ENCODE results near the gene KCTD14. TPM values are rescaled to one million over a fixed set of nuclear protein-coding genes. Genes with fewer than 3 reads are reported as not detected.

The KCTD14 gene, protein sequence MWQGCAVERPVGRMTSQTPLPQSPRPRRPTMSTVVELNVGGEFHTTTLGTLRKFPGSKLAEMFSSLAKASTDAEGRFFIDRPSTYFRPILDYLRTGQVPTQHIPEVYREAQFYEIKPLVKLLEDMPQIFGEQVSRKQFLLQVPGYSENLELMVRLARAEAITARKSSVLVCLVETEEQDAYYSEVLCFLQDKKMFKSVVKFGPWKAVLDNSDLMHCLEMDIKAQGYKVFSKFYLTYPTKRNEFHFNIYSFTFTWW
- total RNA-seq = 0.50 and 0.72 TPM in 2 replicates

DNA sequence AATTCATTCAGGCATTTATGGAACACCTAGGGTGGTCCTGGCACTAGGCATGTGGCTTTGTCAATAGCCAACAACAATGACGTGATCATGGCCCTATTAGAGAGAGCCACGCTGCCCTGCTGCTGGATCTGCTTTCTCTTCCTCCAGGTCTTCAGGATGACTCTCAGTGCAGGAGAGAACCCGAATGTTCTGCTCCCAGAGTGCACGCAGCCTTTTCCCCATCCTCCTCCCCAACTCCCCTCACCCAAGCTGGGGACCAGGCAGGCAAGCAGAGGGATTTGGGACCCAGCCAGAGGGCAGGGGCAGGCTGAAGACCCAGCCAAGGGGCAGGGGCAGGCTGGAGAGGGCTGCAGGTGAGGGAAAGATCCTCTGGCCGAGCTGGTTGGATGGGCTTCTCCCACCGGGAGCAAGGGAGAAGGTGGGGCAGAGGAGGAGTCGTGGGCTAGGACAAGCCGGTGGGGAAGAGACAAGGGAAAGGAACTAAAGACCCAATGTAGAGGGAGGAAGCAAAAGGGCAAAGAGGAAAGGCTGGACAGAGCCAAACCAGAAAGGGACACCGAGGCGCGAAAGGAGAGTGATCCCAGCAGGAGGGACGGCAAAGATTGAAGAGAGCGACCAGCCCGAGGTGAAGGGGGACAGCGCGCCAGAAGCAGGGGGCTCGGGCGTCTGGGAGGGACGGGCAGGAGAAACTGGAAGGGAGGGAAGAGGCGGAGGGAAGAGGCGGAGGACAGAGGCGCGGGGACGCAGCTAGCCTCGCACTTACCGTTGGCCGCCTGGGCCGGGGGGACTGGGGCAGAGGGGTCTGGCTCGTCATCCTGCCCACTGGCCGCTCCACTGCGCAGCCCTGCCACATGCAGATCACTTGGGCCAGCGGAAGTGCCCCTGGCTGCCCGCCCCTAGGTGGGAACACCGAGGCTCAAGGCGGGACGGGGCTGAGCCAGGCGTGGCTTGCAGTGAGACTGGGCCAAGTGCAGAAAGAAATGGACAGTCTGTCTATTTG, at the start of gene KCTD14:
Gene KCTD14, minus strand, starts transcription at position 880 of the 1,000 bp plus-strand sequence. Its CDS starts 27 bp downstream, at position 853.

DNA sequence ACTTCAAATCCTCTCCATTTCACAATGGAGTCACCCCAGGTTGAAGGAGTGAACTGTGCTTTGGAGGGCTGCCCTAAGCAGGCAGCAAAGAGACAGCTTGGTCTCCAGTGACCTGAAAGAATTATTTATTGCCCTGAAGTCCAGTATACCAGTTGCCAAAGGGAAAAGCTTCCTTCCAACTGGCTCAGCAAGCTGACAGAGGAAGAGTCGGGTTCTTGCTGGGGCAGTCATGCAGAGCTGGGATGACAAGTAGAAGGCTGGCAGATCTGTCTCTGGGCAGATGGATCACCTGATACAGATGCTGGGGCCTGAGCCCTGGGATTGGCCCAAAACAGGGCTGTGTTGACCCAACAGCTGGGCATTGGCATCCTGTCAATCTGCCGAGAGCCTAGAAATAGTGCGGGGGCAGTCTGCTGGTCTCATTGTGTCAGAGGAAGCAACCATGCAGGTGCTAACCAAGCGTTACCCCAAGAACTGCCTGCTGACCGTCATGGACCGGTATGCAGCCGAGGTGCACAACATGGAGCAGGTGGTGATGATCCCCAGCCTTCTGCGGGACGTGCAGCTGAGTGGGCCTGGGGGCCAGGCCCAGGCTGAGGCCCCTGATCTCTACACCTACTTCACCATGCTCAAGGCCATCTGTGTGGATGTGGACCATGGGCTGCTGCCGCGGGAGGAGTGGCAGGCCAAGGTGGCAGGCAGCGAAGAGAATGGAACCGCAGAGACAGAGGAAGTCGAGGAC, 40.5 kb upstream of the KCTD14 start, which contains the start of gene THRSP:
Gene THRSP, plus strand, starts transcription at position 422 of the 742 bp plus-strand sequence. Its CDS starts 21 bp downstream, at position 443.

DNA sequence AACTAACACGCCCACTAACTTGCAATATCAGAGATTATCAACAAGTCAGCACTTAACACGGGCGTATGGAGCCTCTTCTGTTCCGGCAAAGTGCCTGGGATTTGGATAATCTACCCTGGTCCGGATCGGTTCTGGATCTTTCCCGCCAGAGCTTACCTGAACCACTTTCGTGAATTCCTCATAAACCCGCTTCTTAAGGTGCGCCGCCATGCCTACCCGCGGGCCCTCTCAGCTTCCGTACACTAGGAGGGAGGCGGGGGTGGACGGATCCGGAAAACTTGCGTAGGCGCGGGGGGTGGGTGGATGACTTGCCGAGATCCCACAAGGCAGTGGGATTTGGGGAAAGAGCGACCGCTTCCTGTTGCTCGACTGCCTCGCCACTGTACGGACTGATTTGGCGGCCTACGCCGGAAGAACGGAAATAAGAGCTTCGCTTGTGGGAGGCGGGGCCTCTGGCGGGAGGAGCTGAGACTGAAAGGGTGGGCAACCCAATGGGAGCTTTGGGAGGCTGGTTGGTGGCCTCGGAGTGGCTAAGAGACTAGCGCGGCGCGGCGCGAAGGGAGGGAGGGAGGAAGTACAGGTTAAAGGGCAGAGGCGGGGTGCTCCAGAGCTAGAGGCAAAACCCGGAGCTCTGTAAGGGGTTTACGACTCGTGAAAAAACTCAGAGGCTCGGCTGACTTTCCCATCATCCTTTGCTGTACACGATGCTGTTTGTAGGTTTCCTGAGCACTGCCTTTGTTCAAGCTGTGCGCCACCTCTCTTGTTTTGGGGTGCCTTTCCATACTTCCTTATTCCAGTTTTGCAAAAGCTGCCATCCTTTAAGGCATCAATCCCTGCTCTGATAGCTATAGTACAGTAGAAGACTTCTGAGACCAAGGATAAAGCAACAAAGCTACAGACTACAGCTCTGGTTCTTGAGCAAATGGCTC, 28.4 kb downstream of the KCTD14 start, which contains the start of gene INTS4:
Gene INTS4, minus strand, starts transcription at position 235 of the 929 bp plus-strand sequence. Its CDS starts 25 bp downstream, at position 210.

Other genes with a start within 250 kb of the KCTD14 start
- gene RSF1, start 202.6 kb downstream of the KCTD14 start, total RNA-seq = 24.5 and 28.9 TPM in 2 replicates
- gene AAMDC, start 202.1 kb downstream of the KCTD14 start, total RNA-seq = 17.3 and 32.2 TPM in 2 replicates
- 27.2 and 29.4 TPM in 2 replicates for gene INTS4, start 28.6 kb downstream of the KCTD14 start, total RNA-seq
- not detected in 2 replicates for gene THRSP, start 40.6 kb upstream of the KCTD14 start, total RNA-seq
- gene NDUFC2, start 56.6 kb upstream of the KCTD14 start, total RNA-seq = 68.4 and 75.1 TPM in 2 replicates
- 27.5 and 28.6 TPM in 2 replicates for gene ALG8, start 116.3 kb upstream of the KCTD14 start, total RNA-seq
- gene KCTD21, start 165.3 kb upstream of the KCTD14 start, total RNA-seq = 14.8 and 15.6 TPM in 2 replicates
- 13.5 and 15.5 TPM in 2 replicates for gene USP35, start 165.6 kb upstream of the KCTD14 start, total RNA-seq